Activated T-cell treated with anti-CD3 and anti-CD28 coated beads, Interleukin-2, amount 50 U/mL, for 72 hours (primary cell): ENCODE results near the gene GPR32. TPM values are rescaled to one million over a fixed set of nuclear protein-coding genes. Genes with fewer than 3 reads are reported as not detected.
"Not testable (repeated sequence)": the region's sequence is repeated elsewhere in the genome, so short reads cannot be mapped to it uniquely, and the experiment has no call there.

Experiments used
- ATAC-seq, 2 donors: fragments of 150-1000 bp; cut with Tn5 transposase; replicated peaks in 1 of 2; 2 replicates each; pipeline ENCODE4 v1.10.0; 2021; ENCODE audit warnings: moderate library complexity in 2 of 2, mild to moderate bottlenecking in 1 of 2
- DNase-seq, 2 donors: peaks; one replicate each; pipeline ENCODE4 v3.0.0; 2021 to 2022; ENCODE audit warnings: mixed read lengths in 1 of 2
- H3K27ac Mint-ChIP-seq: one replicate; pipeline ENCODE4 v1.8.0; 2022; ENCODE audit warnings: mild to moderate bottlenecking, moderate library complexity, mixed read lengths
- H3K27me3 Mint-ChIP-seq: one replicate; pipeline ENCODE4 v1.8.0; 2022; ENCODE audit warnings: low read depth, mixed read lengths
- H3K36me3 Mint-ChIP-seq, 2 donors: one replicate each; pipeline ENCODE4 v1.8.0; 2022; ENCODE audit warnings: mixed read lengths in 2 of 2, mild to moderate bottlenecking in 1 of 2; ENCODE audit not compliant: insufficient read depth in 2 of 2
- H3K4me1 Mint-ChIP-seq: one replicate; pipeline ENCODE4 v1.8.0; 2022; ENCODE audit warnings: low read depth, mixed read lengths
- H3K4me3 Mint-ChIP-seq, 2 donors: one replicate each; pipeline ENCODE4 v1.8.0; 2022; ENCODE audit warnings: mild to moderate bottlenecking in 2 of 2, mixed read lengths in 2 of 2, moderate library complexity in 2 of 2
- H3K9me3 Mint-ChIP-seq, 2 donors: one replicate each; pipeline ENCODE4 v1.8.0; 2022; ENCODE audit warnings: mixed read lengths in 2 of 2
- total RNA-seq, 2 donors: library from RNA; stranded (reverse); gene quantifications; one replicate each; pipeline ENCODE4 v1.2.3, GENCODE V29; 2022

Gene GPR32
- total RNA-seq, 2 donors from 2014 or later: not detected

- H3K4me3 Mint-ChIP-seq, DNase-seq, H3K4me1 Mint-ChIP-seq, H3K27ac Mint-ChIP-seq, ATAC-seq, H3K9me3 Mint-ChIP-seq, H3K36me3 Mint-ChIP-seq: not testable (repeated sequence)
- peaks cover 20% of the 10 kb centered on the region for H3K27me3 Mint-ChIP-seq
These were observed 11.2 kb upstream of the GPR32 start for GRCh38 chr19:50759076-50759475.

DNA sequence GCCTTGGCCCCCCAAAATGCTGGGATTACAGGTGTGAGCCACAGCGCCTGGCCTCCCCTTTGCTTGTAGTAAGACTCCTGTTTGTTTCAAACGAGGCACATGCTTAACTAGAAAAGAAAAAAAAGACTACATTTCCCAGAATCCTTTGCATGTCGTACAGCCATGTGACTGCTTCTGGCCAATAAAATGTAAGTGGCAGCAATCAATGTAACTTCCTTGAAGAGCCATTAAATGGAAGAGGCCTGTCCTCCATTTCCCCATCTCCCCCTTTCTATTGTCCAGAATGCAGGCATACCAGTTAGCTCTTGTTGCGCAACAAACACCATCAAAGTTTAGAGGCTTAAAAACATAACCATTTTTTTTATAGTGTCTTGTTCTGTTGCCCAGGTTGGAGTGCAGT is 10.4 kb upstream of the GPR32 start:
- H3K27me3 Mint-ChIP-seq: peaks cover 21% of the 10 kb centered on the region
- no peak overlapping the region for H3K4me3 Mint-ChIP-seq
- H3K36me3 Mint-ChIP-seq: no peaks in the 10 kb centered on the region
- no peak for DNase-seq
- no peak for ATAC-seq
- H3K27ac Mint-ChIP-seq: no peak overlapping the region
- no peaks in the 10 kb centered on the region for H3K9me3 Mint-ChIP-seq
- H3K4me1 Mint-ChIP-seq: no peaks in the 10 kb centered on the region

DNA sequence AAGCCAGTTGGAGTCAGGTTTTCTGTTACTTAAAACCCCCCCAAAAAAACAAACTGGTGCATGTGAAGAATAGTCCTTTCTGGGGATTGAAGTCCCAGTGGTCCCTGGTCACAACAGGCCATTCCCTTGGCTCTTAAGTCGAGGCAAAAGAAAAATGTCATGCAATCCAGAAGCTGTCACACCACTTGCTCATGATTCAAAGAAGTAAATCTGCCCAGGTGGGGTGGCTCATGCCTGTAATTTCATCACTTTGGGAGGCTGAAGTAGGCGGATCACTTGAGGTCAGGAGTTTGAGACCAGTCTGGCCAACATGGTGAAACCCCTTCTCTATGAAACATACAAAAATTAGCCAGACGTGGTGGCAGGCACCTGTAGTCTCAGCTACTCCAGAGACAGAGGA is 8.8 kb upstream of the GPR32 start:
- H3K36me3 Mint-ChIP-seq, H3K27ac Mint-ChIP-seq, H3K4me1 Mint-ChIP-seq, H3K4me3 Mint-ChIP-seq, DNase-seq, H3K9me3 Mint-ChIP-seq, ATAC-seq: not testable (repeated sequence)
- peaks cover 16% of the 10 kb centered on the region for H3K27me3 Mint-ChIP-seq

DNA sequence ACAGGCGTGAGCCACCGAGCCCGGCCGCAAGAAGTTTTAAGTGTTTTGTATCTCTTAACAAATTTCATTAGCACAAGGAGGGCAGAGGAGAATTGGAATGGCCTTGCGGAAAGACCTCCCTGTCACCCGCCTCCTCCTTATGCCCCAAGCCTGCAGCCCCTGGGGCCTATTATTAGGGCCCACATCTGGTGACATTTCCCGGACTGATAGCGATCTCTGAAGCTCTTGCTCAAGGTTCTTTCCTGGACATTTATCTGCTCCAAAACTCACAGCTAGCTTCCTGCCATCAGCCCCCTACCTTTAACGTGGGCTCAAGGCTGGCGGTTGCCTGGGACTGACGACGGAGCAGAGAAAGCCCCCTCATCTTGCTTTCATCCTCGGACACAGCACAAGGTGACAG is 6.7 kb upstream of the GPR32 start:
- not testable (repeated sequence) for H3K4me1 Mint-ChIP-seq, H3K9me3 Mint-ChIP-seq, ATAC-seq, H3K4me3 Mint-ChIP-seq, H3K36me3 Mint-ChIP-seq, DNase-seq, H3K27ac Mint-ChIP-seq
- peaks cover 23% of the 10 kb centered on the region for H3K27me3 Mint-ChIP-seq

DNA sequence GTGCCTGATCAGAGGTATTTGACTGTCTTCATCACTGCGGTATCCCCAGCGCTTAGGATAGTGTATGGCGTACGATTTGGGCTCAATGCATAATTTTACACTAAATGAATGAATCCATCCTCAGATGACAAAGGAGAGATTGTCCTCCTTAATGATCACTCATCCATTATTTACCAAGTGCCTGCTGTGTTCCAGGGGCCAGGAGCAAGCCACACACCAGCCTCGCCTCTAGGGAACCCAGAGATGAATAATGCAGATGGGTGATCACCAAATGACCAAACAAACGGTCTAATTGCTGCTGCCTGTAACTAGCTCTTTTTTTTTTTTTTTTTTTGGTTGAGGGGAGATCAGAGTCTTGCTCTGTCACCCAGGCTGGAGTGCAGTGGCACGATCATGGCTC is 5.9 kb upstream of the GPR32 start:
- H3K36me3 Mint-ChIP-seq: no peaks in the 10 kb centered on the region
- H3K27me3 Mint-ChIP-seq: peaks cover 23% of the 10 kb centered on the region
- H3K4me3 Mint-ChIP-seq: no peak overlapping the region
- no peak overlapping the region for H3K27ac Mint-ChIP-seq
- no peaks in the 10 kb centered on the region for H3K9me3 Mint-ChIP-seq
- ATAC-seq (no peak), DNase-seq (no peak)
- no peaks in the 10 kb centered on the region for H3K4me1 Mint-ChIP-seq

DNA sequence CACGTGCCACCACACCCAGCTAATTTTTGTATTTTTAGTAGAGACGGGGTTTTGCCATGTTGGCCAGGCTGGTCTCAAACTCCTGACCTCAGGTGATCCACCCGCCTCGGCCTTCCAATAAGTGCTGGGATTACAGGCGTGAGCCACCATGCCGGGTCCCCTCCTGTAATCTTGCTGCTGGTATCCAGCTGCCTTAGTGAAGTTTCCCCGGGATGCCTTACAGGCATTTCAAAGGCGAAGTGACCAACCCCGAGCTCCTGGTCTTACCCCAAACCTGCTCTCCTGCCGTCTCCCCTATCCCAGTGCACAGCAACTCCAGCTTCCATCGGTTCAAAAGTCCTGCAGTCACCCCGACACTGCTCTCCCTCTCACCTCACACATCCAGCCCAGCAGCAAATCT is 3.5 kb upstream of the GPR32 start:
- ATAC-seq, DNase-seq, H3K36me3 Mint-ChIP-seq, H3K4me1 Mint-ChIP-seq, H3K27ac Mint-ChIP-seq, H3K4me3 Mint-ChIP-seq, H3K9me3 Mint-ChIP-seq: not testable (repeated sequence)
- peaks cover 28% of the 10 kb centered on the region for H3K27me3 Mint-ChIP-seq

DNA sequence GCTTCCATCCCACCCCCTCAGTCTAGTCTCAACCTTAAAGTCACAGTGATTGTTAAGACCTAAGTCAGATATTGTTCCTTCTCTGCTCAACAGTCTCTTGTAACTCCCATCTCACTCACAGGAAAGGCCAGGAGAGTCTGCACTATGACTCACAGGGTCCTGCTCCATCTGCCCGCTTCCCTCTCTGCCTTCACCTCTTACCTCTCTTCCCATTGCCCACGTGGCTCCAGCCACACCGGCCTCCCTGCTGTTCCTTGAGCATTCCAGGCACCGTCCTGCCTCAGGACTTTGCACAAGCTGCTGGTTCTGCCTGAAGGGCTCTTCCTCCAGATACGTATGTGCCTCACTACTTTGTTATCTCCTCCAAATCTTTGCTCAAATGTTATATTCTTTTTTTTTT is 3.0 kb upstream of the GPR32 start:
- H3K4me3 Mint-ChIP-seq, H3K4me1 Mint-ChIP-seq, H3K27ac Mint-ChIP-seq, ATAC-seq, H3K36me3 Mint-ChIP-seq, H3K9me3 Mint-ChIP-seq, DNase-seq: not testable (repeated sequence)
- peaks cover 28% of the 10 kb centered on the region for H3K27me3 Mint-ChIP-seq

- Mint-ChIP-seq H3K4me3 (no peak overlapping the region), H3K9me3 (no peaks in the 10 kb centered on the region), H3K27me3 (peaks cover 28% of the 10 kb centered on the region), H3K27ac (no peak overlapping the region), H3K36me3 (no peaks in the 10 kb centered on the region), H3K4me1 (no peaks in the 10 kb centered on the region)
- ATAC-seq (no peak), DNase-seq (no peak)
These were observed 2.0 kb upstream of the GPR32 start for GRCh38 chr19:50768277-50768676.

DNA sequence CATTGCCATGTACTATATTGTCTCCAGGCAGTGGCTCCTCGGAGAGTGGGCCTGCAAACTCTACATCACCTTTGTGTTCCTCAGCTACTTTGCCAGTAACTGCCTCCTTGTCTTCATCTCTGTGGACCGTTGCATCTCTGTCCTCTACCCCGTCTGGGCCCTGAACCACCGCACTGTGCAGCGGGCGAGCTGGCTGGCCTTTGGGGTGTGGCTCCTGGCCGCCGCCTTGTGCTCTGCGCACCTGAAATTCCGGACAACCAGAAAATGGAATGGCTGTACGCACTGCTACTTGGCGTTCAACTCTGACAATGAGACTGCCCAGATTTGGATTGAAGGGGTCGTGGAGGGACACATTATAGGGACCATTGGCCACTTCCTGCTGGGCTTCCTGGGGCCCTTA is 624 bp downstream of the GPR32 start:
- no peak for DNase-seq
- no peak overlapping the region for H3K27ac Mint-ChIP-seq
- no peaks in the 10 kb centered on the region for H3K36me3 Mint-ChIP-seq
- no peaks in the 10 kb centered on the region for H3K4me1 Mint-ChIP-seq
- no peak overlapping the region for H3K4me3 Mint-ChIP-seq
- H3K9me3 Mint-ChIP-seq: no peaks in the 10 kb centered on the region
- ATAC-seq: no peak
- peaks cover 26% of the 10 kb centered on the region for H3K27me3 Mint-ChIP-seq

DNA sequence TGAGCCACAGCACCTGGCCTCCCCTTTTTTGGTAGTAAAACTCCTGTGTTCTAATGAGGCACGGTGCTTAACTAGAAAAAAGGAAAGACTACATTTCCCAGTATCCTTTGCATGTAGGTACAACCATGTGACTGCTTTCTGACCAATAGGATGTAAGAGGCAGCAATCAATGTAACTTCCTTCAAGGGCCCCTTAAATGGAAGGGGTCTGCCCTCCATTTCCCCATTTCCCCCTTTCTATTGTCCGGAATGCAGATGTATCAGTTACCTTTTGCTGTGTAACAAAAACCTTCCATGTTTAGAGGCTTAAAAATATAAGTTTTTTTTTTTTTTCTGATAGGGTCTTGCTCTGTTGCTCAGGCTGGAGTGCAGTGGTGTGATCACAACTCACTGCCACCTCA is 2.2 kb downstream of the GPR32 start:
- H3K36me3 Mint-ChIP-seq: no peaks in the 10 kb centered on the region
- peaks cover 28% of the 10 kb centered on the region for H3K27me3 Mint-ChIP-seq
- H3K4me1 Mint-ChIP-seq: no peaks in the 10 kb centered on the region
- DNase-seq (no peak), ATAC-seq (no peak)
- no peak overlapping the region for H3K27ac Mint-ChIP-seq
- no peak overlapping the region for H3K4me3 Mint-ChIP-seq
- H3K9me3 Mint-ChIP-seq: no peaks in the 10 kb centered on the region

DNA sequence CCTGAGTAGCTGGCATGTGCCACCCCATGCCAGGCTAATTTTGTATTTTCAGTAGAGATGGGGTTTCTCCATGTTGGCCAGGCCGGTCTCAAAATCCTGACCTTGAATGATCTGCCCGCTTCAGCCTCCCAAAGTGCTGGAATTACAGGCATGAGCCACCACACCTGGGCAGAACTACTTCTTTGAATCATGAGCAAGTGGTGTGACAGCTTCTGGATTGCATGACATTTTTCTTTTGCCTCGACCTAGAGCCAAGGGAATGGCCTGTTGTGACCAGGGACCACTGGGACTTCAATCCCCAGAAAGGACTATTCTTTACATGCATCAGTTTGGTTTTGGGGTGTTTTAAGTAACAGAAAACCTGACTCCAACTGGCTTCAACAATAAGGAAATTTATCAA is 2.6 kb downstream of the GPR32 start:
- H3K4me3 Mint-ChIP-seq, H3K9me3 Mint-ChIP-seq, H3K36me3 Mint-ChIP-seq, DNase-seq, ATAC-seq, H3K27ac Mint-ChIP-seq, H3K4me1 Mint-ChIP-seq: not testable (repeated sequence)
- peaks cover 29% of the 10 kb centered on the region for H3K27me3 Mint-ChIP-seq

DNA sequence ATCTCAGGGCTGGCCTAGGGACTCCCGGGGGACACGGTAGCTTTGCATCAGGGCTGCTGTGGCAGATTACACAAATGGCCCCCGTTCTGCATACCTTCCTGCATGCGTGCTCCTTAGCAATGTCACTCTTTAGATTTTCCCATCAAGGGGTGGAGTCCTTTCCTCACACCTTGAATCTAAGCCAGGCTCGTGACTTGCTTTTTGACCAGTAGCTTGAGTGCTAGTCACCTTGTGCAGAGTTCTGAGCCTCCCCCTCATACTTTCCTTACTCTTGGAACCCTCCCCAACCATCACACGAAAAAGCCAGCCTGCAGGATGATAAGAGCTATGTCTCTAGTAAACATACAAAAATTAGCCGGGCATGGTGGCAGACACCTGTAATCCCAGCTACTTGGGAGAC is 3.2 kb downstream of the GPR32 start:
- not testable (repeated sequence) for DNase-seq, H3K27ac Mint-ChIP-seq, ATAC-seq, H3K4me1 Mint-ChIP-seq, H3K9me3 Mint-ChIP-seq, H3K4me3 Mint-ChIP-seq, H3K36me3 Mint-ChIP-seq
- peaks cover 29% of the 10 kb centered on the region for H3K27me3 Mint-ChIP-seq

DNA sequence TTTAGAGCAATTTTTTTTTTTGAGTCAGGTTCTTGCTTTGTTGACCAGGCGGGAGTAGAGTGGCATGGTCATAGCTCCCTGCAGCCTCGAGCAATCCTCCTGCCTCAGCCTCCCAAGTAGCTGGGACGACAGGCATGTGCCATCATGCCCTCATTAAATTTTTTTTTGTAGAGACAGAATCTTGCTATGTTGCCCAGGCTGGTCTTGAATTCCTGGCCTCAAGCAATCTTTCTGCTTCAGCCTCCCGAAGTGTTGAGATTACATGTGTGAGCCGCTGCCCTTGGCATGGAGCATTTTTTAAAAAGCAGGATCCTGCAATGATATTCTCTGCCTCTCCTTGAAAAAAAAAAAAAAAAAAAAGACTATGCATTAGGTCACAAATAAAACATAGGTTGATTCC is 5.9 kb downstream of the GPR32 start:
- DNase-seq (no peak), ATAC-seq (no peak)
- Mint-ChIP-seq H3K27ac (no peak overlapping the region), H3K36me3 (peaks cover 0 to 1% of the 10 kb centered on the region in 2 donors), H3K4me1 (peaks cover 7% of the 10 kb centered on the region), H3K4me3 (no peak overlapping the region), H3K9me3 (no peaks in the 10 kb centered on the region), H3K27me3 (peaks cover 49% of the 10 kb centered on the region)

DNA sequence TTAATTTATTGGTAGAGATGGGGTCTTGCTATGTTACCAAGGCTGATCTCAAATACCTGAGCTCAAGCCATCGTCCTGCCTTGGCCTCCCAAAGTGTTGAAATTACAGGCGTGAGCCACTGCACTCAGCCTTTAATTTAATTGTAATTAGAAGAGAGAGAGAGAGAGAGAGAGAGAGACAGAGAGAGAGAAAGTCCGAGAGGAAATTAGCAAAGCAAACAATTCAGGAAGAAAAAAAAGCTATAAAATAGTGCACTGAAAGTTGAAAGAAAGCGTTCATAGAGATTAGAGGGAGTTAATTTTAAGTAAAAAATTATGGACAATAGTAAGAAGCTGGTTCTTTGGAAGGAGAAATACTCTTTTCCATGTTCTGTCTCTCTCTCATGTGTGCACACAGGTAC is 7.0 kb downstream of the GPR32 start:
- peaks cover 60% of the 10 kb centered on the region for H3K27me3 Mint-ChIP-seq
- H3K9me3 Mint-ChIP-seq: no peaks in the 10 kb centered on the region
- H3K4me1 Mint-ChIP-seq: peaks cover 7% of the 10 kb centered on the region
- peaks cover 0 to 1% of the 10 kb centered on the region in 2 donors for H3K36me3 Mint-ChIP-seq
- ATAC-seq (no peak), DNase-seq (no peak)
- H3K4me3 Mint-ChIP-seq: no peak overlapping the region
- no peak overlapping the region for H3K27ac Mint-ChIP-seq
